Liver (tissue), 3 donors: Measurements from ENCODE around the gene DMAP1.

Experiments
- FOXA1 ChIP-seq: IDR thresholded peaks from 2 replicates; pipeline ENCODE4 v1.6.1; 2016; ENCODE audit warnings: antibody characterized with exemption
- HNF4G ChIP-seq: IDR thresholded peaks from 2 replicates; pipeline ENCODE4 v1.6.1; 2016; ENCODE audit warnings: antibody characterized with exemption
- JUND ChIP-seq, 2 donors: IDR thresholded peaks; 2 replicates each; pipeline ENCODE4 v1.6.1; 2016; ENCODE audit warnings: antibody characterized with exemption in 2 of 2
- RAD21 ChIP-seq, 2 donors: IDR thresholded peaks; 2 replicates each; pipeline ENCODE4 v1.6.1; 2016; ENCODE audit warnings: antibody characterized with exemption in 2 of 2, mild to moderate bottlenecking in 2 of 2
- TAF1 ChIP-seq: conservative IDR thresholded peaks from 2 replicates; pipeline ENCODE4 v1.6.1; 2016; ENCODE audit warnings: antibody characterized with exemption, mild to moderate bottlenecking
- TF ChIP-seq, protein P1 (sequence below): fragments of 150-350 bp; IDR thresholded peaks from 2 replicates; pipeline ENCODE4 v1.5.1; 2017; ENCODE audit warnings: improper control_type of control experiment, low read depth, low read length; ENCODE audit not compliant: missing input control
- TF ChIP-seq, protein P2 (sequence below): IDR thresholded peaks from 2 replicates; pipeline ENCODE4 v1.6.1; 2016; ENCODE audit warnings: antibody characterized with exemption
- TF ChIP-seq, protein P3 (sequence below): IDR thresholded peaks from 2 replicates; pipeline ENCODE4 v1.6.1; 2016; ENCODE audit warnings: antibody characterized with exemption
- TF ChIP-seq, protein P4 (sequence below): IDR thresholded peaks from 2 replicates; pipeline ENCODE4 v1.6.1; 2016; ENCODE audit warnings: antibody characterized with exemption
- donor health status: healthy.
- donor health status: healthy.

DNA sequence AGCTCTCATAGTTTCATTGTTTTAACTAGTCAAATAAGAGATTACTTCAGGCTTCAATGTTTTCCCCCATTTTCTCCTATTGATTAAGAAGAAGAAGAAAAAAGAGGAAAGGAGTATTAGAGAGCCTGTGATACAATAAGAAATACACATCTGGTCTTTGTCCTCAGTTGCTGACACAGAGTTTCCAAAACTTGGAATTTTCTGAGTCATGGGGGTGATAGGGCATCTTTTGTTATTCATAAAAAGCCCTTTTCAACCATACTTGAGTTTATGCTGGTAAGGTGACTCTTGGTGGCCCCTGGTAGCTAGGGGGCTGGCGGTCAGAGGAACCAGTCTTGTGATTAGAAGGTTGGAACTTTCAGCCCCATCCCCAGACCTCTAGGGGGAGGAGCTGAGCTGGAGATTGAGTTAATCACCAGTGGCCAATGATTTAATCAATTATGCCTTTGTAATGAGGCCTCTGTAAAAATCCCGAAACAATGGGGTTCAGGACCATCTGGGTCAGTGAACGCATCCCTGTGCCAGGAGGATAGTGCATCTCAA lies 42.9 kb upstream of the DMAP1 start:
- TF ChIP-seq HNF4G = no peak
- TF ChIP-seq, protein P1, sequence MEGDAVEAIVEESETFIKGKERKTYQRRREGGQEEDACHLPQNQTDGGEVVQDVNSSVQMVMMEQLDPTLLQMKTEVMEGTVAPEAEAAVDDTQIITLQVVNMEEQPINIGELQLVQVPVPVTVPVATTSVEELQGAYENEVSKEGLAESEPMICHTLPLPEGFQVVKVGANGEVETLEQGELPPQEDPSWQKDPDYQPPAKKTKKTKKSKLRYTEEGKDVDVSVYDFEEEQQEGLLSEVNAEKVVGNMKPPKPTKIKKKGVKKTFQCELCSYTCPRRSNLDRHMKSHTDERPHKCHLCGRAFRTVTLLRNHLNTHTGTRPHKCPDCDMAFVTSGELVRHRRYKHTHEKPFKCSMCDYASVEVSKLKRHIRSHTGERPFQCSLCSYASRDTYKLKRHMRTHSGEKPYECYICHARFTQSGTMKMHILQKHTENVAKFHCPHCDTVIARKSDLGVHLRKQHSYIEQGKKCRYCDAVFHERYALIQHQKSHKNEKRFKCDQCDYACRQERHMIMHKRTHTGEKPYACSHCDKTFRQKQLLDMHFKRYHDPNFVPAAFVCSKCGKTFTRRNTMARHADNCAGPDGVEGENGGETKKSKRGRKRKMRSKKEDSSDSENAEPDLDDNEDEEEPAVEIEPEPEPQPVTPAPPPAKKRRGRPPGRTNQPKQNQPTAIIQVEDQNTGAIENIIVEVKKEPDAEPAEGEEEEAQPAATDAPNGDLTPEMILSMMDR = no peak
- TF ChIP-seq JUND (IDR thresholded peaks at IDR 0.05) = no peak
- no peak for TF ChIP-seq RAD21 (IDR thresholded peaks at IDR 0.05)
- TF ChIP-seq, protein P2, sequence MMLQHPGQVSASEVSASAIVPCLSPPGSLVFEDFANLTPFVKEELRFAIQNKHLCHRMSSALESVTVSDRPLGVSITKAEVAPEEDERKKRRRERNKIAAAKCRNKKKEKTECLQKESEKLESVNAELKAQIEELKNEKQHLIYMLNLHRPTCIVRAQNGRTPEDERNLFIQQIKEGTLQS = no peak
- TF ChIP-seq, protein P3, sequence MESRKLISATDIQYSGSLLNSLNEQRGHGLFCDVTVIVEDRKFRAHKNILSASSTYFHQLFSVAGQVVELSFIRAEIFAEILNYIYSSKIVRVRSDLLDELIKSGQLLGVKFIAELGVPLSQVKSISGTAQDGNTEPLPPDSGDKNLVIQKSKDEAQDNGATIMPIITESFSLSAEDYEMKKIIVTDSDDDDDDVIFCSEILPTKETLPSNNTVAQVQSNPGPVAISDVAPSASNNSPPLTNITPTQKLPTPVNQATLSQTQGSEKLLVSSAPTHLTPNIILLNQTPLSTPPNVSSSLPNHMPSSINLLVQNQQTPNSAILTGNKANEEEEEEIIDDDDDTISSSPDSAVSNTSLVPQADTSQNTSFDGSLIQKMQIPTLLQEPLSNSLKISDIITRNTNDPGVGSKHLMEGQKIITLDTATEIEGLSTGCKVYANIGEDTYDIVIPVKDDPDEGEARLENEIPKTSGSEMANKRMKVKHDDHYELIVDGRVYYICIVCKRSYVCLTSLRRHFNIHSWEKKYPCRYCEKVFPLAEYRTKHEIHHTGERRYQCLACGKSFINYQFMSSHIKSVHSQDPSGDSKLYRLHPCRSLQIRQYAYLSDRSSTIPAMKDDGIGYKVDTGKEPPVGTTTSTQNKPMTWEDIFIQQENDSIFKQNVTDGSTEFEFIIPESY = no peak
- TF ChIP-seq FOXA1 = no peak
- TF ChIP-seq, protein P4, sequence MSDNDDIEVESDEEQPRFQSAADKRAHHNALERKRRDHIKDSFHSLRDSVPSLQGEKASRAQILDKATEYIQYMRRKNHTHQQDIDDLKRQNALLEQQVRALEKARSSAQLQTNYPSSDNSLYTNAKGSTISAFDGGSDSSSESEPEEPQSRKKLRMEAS = no peak
- TF ChIP-seq TAF1 = no peak
